ENCODE results near the gene ZNF444. TPM values are rescaled to one million over a fixed set of nuclear protein-coding genes. Genes with fewer than 3 reads are reported as not detected.
A peak's percentile ranks its signal among the peaks of the same experiment; 100 is the strongest.
"Not testable (repeated sequence)": the region's sequence is repeated elsewhere in the genome, so short reads cannot be mapped to it uniquely, and the experiment has no call there.

The ZNF444 gene
- total RNA-seq, 1 experiment from 2014 or later = 73.7 TPM

GRCh38 chr19:56175861-56176307 is 34.8 kb downstream of the ZNF444 start, which contains the start of gene GALP:
Gene GALP (plus strand): TSS chr19:56176008. CDS start chr19:56177109, 1,101 bp downstream.
- DNase-seq (ENCODE audit: low spot score) = not testable (repeated sequence)

- DNase-seq (ENCODE audit: low spot score) = not testable (repeated sequence)
Measured at GRCh38 chr19:56176310-56176709, 35.2 kb downstream of the ZNF444 start.

- DNase-seq (ENCODE audit: low spot score) = no peak
Measured at GRCh38 chr19:56176881-56177280, 35.8 kb downstream of the ZNF444 start.

GRCh38 chr19:56177564-56178243 is 36.6 kb downstream of the ZNF444 start:
- DNase-seq (ENCODE audit: low spot score) = no peak

GRCh38 chr19:56189785-56190184 is 48.7 kb downstream of the ZNF444 start:
- DNase-seq (ENCODE audit: low spot score) = peak; percentile 10

GRCh38 chr19:56191115-56191514 is 50.0 kb downstream of the ZNF444 start:
- no peak for DNase-seq (ENCODE audit: low spot score)

GRCh38 chr19:56191711-56192110 is 50.6 kb downstream of the ZNF444 start:
- DNase-seq (ENCODE audit: low spot score) = no peak

- no peak for DNase-seq (ENCODE audit: low spot score)
Measured at GRCh38 chr19:56193981-56194640, 53.0 kb downstream of the ZNF444 start.

- not testable (repeated sequence) for DNase-seq (ENCODE audit: low spot score)
Measured at GRCh38 chr19:56197646-56198045, 56.6 kb downstream of the ZNF444 start, which contains the start of gene ZSCAN5B. Gene ZSCAN5B (minus strand): TSS chr19:56197783. CDS start chr19:56193052, 4,731 bp downstream.

- DNase-seq (ENCODE audit: low spot score) = no peak
Measured at GRCh38 chr19:56199687-56200086, 58.6 kb downstream of the ZNF444 start.

GRCh38 chr19:56201973-56202372 is 60.9 kb downstream of the ZNF444 start, which contains the start of gene ZSCAN5C:
Gene ZSCAN5C (plus strand): TSS chr19:56202273. CDS start chr19:56205914, 3,641 bp downstream.
- no peak for DNase-seq (ENCODE audit: low spot score)

- DNase-seq (ENCODE audit: low spot score) = not testable (repeated sequence)
Measured at GRCh38 chr19:56207581-56207980, 66.5 kb downstream of the ZNF444 start.

- DNase-seq (ENCODE audit: low spot score) = no peak
Measured at GRCh38 chr19:56209091-56209490, 68.0 kb downstream of the ZNF444 start.

GRCh38 chr19:56210036-56210435 is 68.9 kb downstream of the ZNF444 start:
- not testable (repeated sequence) for DNase-seq (ENCODE audit: low spot score)

Small RNA genes within 50 kb of the gene (small RNA-seq; reads per million reads assigned to genes)
- gene AC024580.2 = not detected
- gene RF00019 = not detected

Other genes with a start within 250 kb of the ZNF444 start
- not detected in 2 replicates for gene NLRP13, start 209.0 kb upstream of the ZNF444 start, total RNA-seq (2014; rRNA removed; shearing (Covaris generic))
- not detected in 2 replicates for gene NLRP8, start 193.5 kb upstream of the ZNF444 start, total RNA-seq (2014; rRNA removed; shearing (Covaris generic))
- gene NLRP5, start 154.5 kb upstream of the ZNF444 start, total RNA-seq (2014; rRNA removed; shearing (Covaris generic)) = not detected in 2 replicates
- gene ZNF787, start 20.0 kb upstream of the ZNF444 start, total RNA-seq (2014; rRNA removed; shearing (Covaris generic)) = 186 and 208 TPM in 2 replicates
- gene GALP, start 34.7 kb downstream of the ZNF444 start, total RNA-seq (2014; rRNA removed; shearing (Covaris generic)) = not detected in 2 replicates
- not detected in 2 replicates for gene ZSCAN5B, start 56.5 kb downstream of the ZNF444 start, total RNA-seq (2014; rRNA removed; shearing (Covaris generic))
- gene ZSCAN5C, start 61.0 kb downstream of the ZNF444 start, total RNA-seq (2014; rRNA removed; shearing (Covaris generic)) = not detected in 2 replicates
- not detected in 2 replicates for gene EDDM13, start 131.5 kb downstream of the ZNF444 start, total RNA-seq (2014; rRNA removed; shearing (Covaris generic))
- gene ZSCAN5A, start 173.6 kb downstream of the ZNF444 start, total RNA-seq (2014; rRNA removed; shearing (Covaris generic)) = 11.0 and 14.2 TPM in 2 replicates